GM12878 (cell line): Measurements from ENCODE around the gene PDK3. TPM values are rescaled to one million over a fixed set of nuclear protein-coding genes. Genes with fewer than 3 reads are reported as not detected.

ENCODE experiments used
- ATAC-seq: fragments of 200-7000 bp; cut with Tn5 transposase; 3 replicates; pipeline ENCODE4 v1.9.1; 2020; ENCODE audit warnings: mild to moderate bottlenecking, moderate library complexity
- BruUV-seq: library from RNA; stranded (reverse); fragments of 400-500 nt; replicated peaks from 2 replicates; lab custom pipeline; 2021; lab: Mats Ljungman, UMichigan
- CTCF ChIA-PET: fragments of 300-600 bp; sonication (Branson Sonifier 250); formaldehyde crosslinking; extraction: SDS; loops from one replicate; lab custom pipeline; 2021; ENCODE audit warnings: inconsistent platforms; lab: Yijun Ruan, JAX
- POLR2A ChIA-PET: fragments of 350-600 bp; formaldehyde crosslinking; extraction: SDS; loops from one replicate; lab custom pipeline; 2021; ENCODE audit warnings: inconsistent platforms; lab: Charles Lee
- RAD21 ChIA-PET: fragments of 300-600 bp; sonication (Branson Sonifier 250); formaldehyde crosslinking; loops from one replicate; lab custom pipeline; 2023; ENCODE audit warnings: antibody characterized with exemption; ENCODE audit not compliant: unreplicated experiment; lab: Charles Lee
- SMC1A ChIA-PET: fragments of 300-600 bp; sonication (Branson Sonifier 250); formaldehyde crosslinking; loops from one replicate; lab custom pipeline; 2023; ENCODE audit not compliant: unreplicated experiment, uncharacterized antibody; lab: Charles Lee
- DNase-seq: peaks from one replicate; pipeline ENCODE4 v3.0.0-alpha.2; 2011; ENCODE audit warnings: low read depth, low spot score
- FAIRE-seq: peaks from 3 replicates; lab custom pipeline; 2011; peaks lifted over from hg19 to GRCh38; lab: Jason Lieb, UNC
- H2AFZ ChIP-seq: 2 replicates; pipeline ENCODE4 v1.6.0; 2011; ENCODE audit warnings: low read depth, low read length, control low read depth; ENCODE audit not compliant: control insufficient read depth
- H3K27ac ChIP-seq: 2 replicates; pipeline ENCODE4 v1.5.1; 2011; ENCODE audit warnings: control low read depth; ENCODE audit not compliant: control insufficient read depth, insufficient read depth
- H3K27me3 ChIP-seq, 2 experiments: replicated peaks in 1 of 2; 2 replicates each; pipeline versions ENCODE4 v1.6.0 to v1.6.1; 2011; ENCODE audit warnings: low read length in 1 of 2; ENCODE audit not compliant: control insufficient read depth in 2 of 2, insufficient read depth in 2 of 2
- H3K36me3 ChIP-seq, 2 experiments: 2 replicates each; pipeline ENCODE4 v1.5.1; 2011; ENCODE audit warnings: low read length in 1 of 2; ENCODE audit not compliant: control insufficient read depth in 2 of 2, insufficient read depth in 2 of 2
- H3K4me1 ChIP-seq: 2 replicates; pipeline ENCODE4 v1.6.1; 2011; ENCODE audit warnings: mild to moderate bottlenecking, low read length, moderate library complexity, mixed read lengths; ENCODE audit not compliant: control insufficient read depth, insufficient read depth
- H3K4me2 ChIP-seq: 2 replicates; pipeline ENCODE4 v1.6.0; 2011; ENCODE audit warnings: control low read depth; ENCODE audit not compliant: control insufficient read depth, insufficient read depth
- H3K4me3 ChIP-seq: fragments of 200-600 bp; sonication (generic); 2 replicates; pipeline ENCODE4 v1.5.1; 2016
- H3K79me2 ChIP-seq: 2 replicates; pipeline ENCODE4 v1.6.0; 2011; ENCODE audit warnings: low read length; ENCODE audit not compliant: control insufficient read depth, insufficient read depth
- H3K9ac ChIP-seq: 2 replicates; pipeline ENCODE4 v1.8.0; 2011; ENCODE audit warnings: low read length, control low read depth, mixed read lengths; ENCODE audit not compliant: control insufficient read depth, insufficient read depth
- H3K9me3 ChIP-seq: replicated peaks from 3 replicates; pipeline ENCODE4 v1.5.1; 2011; ENCODE audit warnings: mild to moderate bottlenecking, low read length; ENCODE audit not compliant: control insufficient read depth, insufficient read depth
- H4K20me1 ChIP-seq: 2 replicates; pipeline ENCODE4 v1.6.0; 2011; ENCODE audit not compliant: control insufficient read depth, insufficient read depth
- BHLHE40 ChIP-seq, 2 experiments: fragments of 450-650 bp in 1 of 2; IDR thresholded peaks; 2 replicates each; pipeline ENCODE4 v1.6.1; 2011 to 2017; ENCODE audit warnings: low read depth in 2 of 2, borderline replicate concordance in 1 of 2, improper control_type of control experiment in 1 of 2, low read length in 1 of 2, mild to moderate bottlenecking in 1 of 2
- FOS ChIP-seq: IDR thresholded peaks from 3 replicates; pipeline ENCODE4 v1.6.1; 2011; ENCODE audit warnings: borderline replicate concordance; ENCODE audit not compliant: insufficient read length; ENCODE audit errors: extremely low read depth
- JUND ChIP-seq: IDR thresholded peaks from 2 replicates; pipeline ENCODE4 v1.6.1; 2012; ENCODE audit warnings: low read depth, mild to moderate bottlenecking, low read length, improper control_type of control experiment, moderate library complexity
- MYC ChIP-seq: IDR thresholded peaks from 2 replicates; pipeline ENCODE4 v1.6.1; 2011; ENCODE audit warnings: mild to moderate bottlenecking, low read length, moderate library complexity, inconsistent platforms; ENCODE audit not compliant: insufficient read depth, insufficient replicate concordance, insufficient read length, severe bottlenecking
- NR2F1 ChIP-seq: fragments of 450-650 bp; conservative IDR thresholded peaks from 2 replicates; pipeline ENCODE4 v1.6.1; 2017; ENCODE audit warnings: mild to moderate bottlenecking
- POLR2AphosphoS2 ChIP-seq: IDR thresholded peaks from 2 replicates; pipeline ENCODE4 v1.6.1; 2011; ENCODE audit warnings: low read depth, mild to moderate bottlenecking, low read length, improper control_type of control experiment, moderate library complexity
- RBBP5 ChIP-seq: fragments of 200-600 bp; sonication (generic); conservative IDR thresholded peaks from 2 replicates; pipeline ENCODE4 v1.6.1; 2016
- RCOR1 ChIP-seq: conservative IDR thresholded peaks from 2 replicates; pipeline ENCODE4 v1.6.1; 2012; ENCODE audit warnings: low read depth, low read length, improper control_type of control experiment
- SREBF2 ChIP-seq: IDR thresholded peaks from 2 replicates; pipeline ENCODE4 v1.6.1; 2012; ENCODE audit warnings: mild to moderate bottlenecking, low read length
- TARDBP ChIP-seq: IDR thresholded peaks from 2 replicates; pipeline ENCODE4 v1.6.1; 2016; ENCODE audit warnings: borderline replicate concordance
- WGBS: methylation state at CpG from one replicate; pipeline ENCODE4 v1.1.6; 2016; ENCODE audit warnings: low lambda C conversion rate; ENCODE audit not compliant: insufficient replicate concordance, insufficient coverage; ENCODE audit errors: missing lambda C conversion rate; 5-methylcytosine and 5-hydroxymethylcytosine counted together
- in situ Hi-C: fragments of 300-500 bp; cut with MboI; formaldehyde crosslinking; loops from 9 replicates; pipeline ENCODE4 v1.14.3; 2018; ENCODE audit warnings: mixed read lengths
- intact Hi-C: fragments of 100-400 bp; cut with micrococcal nuclease; formaldehyde crosslinking; loops from one replicate; pipeline ENCODE4 v1.14.2; 2022; ENCODE audit not compliant: unreplicated experiment
- polyA plus RNA-seq, 11 experiments: library from polyadenylated mRNA; depleted of rRNA in 4 of 11; unstranded in 6 of 11; stranded (reverse) in 5 of 11; fragments of >200 nt; fragmentation: Nextera tagmentation in 4 of 11; fragmentation: Illumina TruSeq in 1 of 11; extraction: Ambion mirVana in 4 of 11; extraction: Trizol in 1 of 11; gene quantifications; 1 replicate in 1 of 11; 2 replicates in 10 of 11; pipeline versions ENCODE4 v1.2.1 to v1.2.3, GENCODE V29; 2011 to 2016; ENCODE audit warnings: inconsistent platforms in 2 of 11, missing spikeins in 2 of 11, low read depth in 1 of 11
- total RNA-seq, 4 experiments: library from RNA; depleted of rRNA in 3 of 4; stranded (reverse); fragments of >200 nt in 3 of 4; fragmentation: Illumina TruSeq in 1 of 4; extraction: Trizol in 1 of 4; gene quantifications; 2 replicates each; pipeline versions ENCODE4 v1.2.1 to v1.2.3, GENCODE V29; 2013 to 2021
- TF ChIP-seq, protein P1 (sequence below): fragments of 450-650 bp; formaldehyde crosslinking; IDR thresholded peaks from 2 replicates; pipeline ENCODE4 v1.4.0; 2022; ENCODE audit warnings: mild to moderate bottlenecking, moderate library complexity
- TF ChIP-seq, protein P2 (sequence below): fragments of 450-650 bp; conservative IDR thresholded peaks from 2 replicates; pipeline ENCODE4 v1.6.1; 2017; ENCODE audit warnings: mild to moderate bottlenecking, moderate library complexity
- TF ChIP-seq, protein P3 (sequence below): fragments of 450-650 bp; formaldehyde crosslinking; IDR thresholded peaks from 2 replicates; pipeline ENCODE4 v1.5.0; 2022; ENCODE audit warnings: mild to moderate bottlenecking, missing genetic modification characterization

Gene PDK3
- total and polyA plus RNA-seq, 10 of the 15 experiments (the other 5 are each of a cell fraction or from before 2014, with no cell fraction given) = 4.2 to 54.6 (median 21.9) TPM

DNA sequence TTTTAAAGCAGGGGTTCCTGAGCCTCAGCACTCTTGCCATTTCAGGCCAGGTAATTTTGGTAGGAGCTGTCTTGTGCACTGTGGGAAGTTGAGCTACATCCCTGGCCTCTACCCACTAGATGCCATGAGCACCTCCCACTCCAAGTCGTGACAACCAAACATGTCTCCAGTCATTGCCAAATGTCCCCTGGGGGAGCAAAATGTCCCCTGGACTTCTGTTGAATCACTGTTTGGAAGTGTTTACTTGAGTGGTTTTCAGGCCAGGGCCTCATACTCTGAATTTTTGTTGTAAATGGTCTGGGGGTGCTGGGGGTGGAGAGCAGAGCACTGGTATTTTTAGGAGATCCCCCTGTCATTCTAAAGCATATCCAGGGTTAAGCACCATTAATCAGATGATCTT, 3.2 kb downstream of the PDK3 start (continued):
- TF ChIP-seq FOS = no peak
- no peak for TF ChIP-seq BHLHE40 (IDR thresholded peaks at IDR 0.05; ENCODE audit: borderline replicate concordance in 1 of 2, low read depth in 2 of 2, low read length in 1 of 2)
- TF ChIP-seq MYC = no peak

DNA sequence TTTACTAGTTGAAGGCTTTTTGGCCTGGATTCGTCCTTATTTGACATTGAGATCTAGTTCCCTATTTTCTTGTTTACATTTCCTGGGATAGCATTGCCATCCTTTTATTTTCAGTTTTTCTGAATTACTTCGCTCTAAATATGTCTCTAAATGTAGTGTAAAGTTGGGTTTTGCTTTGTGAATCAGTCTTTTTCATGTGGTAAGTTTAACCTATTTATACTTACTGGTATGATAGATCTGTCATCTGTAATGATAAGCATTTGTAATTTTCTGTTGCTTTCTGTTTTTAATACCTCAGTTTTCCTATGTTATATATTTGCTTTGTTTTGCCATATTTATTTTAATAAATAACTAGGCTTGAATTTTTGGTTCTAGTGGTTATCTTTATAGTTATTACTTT, 6.7 kb downstream of the PDK3 start:
- DNase-seq (no peak), FAIRE-seq (no peak), ATAC-seq (peak; percentile 10; the same call in 1 of the 3 replicates)
- Histone ChIP-seq H4K20me1 (no peaks in the 10 kb centered on the region), H3K27ac (no peak overlapping the region), H3K36me3 (no peaks in the 10 kb centered on the region), H3K4me3 (no peak overlapping the region), H3K4me1 (no peaks in the 10 kb centered on the region), H2AFZ (no peak overlapping the region), H3K4me2 (no peak overlapping the region), H3K9me3 (no peaks in the 10 kb centered on the region; the same call in 2 of the 3 replicates), H3K27me3 (no peaks in the 10 kb centered on the region), H3K79me2 (peaks cover 39% of the 10 kb centered on the region), H3K9ac (no peak overlapping the region)
- CTCF ChIA-PET = no interaction called here
- intact Hi-C loops = no loop called here
- WGBS = 56% methylated on average over 2 of the region's 2 CpGs
- in situ Hi-C loops = no loop called here
- RAD21 ChIA-PET = interaction anchor here (0.8 to 2.2 kb wide), 2 partner anchors 9 to 28 kb away, joined by 3 to 10 read pairs; no protein-coding TSS in a partner anchor
- POLR2A ChIA-PET = interaction anchor here (1.0 kb wide), 1 partner anchor 8 kb away, joined by 4 read pairs; no protein-coding TSS in a partner anchor
- no TSS peak for BruUV-seq
- SMC1A ChIA-PET = interaction anchor here (1.2 to 4.4 kb wide), 2 partner anchors 8 to 47 kb away, joined by 5 to 18 read pairs; no protein-coding TSS in a partner anchor
- TF ChIP-seq, protein P1, sequence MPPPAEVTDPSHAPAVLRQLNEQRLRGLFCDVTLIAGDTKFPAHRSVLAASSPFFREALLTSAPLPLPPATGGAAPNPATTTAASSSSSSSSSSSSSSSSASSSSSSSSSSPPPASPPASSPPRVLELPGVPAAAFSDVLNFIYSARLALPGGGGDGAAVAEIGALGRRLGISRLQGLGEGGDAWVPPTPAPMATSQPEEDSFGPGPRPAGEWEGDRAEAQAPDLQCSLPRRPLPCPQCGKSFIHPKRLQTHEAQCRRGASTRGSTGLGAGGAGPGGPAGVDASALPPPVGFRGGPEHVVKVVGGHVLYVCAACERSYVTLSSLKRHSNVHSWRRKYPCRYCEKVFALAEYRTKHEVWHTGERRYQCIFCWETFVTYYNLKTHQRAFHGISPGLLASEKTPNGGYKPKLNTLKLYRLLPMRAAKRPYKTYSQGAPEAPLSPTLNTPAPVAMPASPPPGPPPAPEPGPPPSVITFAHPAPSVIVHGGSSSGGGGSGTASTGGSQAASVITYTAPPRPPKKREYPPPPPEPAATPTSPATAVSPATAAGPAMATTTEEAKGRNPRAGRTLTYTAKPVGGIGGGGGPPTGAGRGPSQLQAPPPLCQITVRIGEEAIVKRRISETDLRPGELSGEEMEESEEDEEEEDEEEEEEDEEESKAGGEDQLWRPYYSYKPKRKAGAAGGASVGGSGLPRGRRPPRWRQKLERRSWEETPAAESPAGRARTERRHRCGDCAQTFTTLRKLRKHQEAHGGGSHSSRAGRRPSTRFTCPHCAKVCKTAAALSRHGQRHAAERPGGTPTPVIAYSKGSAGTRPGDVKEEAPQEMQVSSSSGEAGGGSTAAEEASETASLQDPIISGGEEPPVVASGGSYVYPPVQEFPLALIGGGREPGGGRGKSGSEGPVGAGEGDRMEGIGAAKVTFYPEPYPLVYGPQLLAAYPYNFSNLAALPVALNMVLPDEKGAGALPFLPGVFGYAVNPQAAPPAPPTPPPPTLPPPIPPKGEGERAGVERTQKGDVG (CRISPR knock-in tag) = no peak
- TF ChIP-seq, protein P2, sequence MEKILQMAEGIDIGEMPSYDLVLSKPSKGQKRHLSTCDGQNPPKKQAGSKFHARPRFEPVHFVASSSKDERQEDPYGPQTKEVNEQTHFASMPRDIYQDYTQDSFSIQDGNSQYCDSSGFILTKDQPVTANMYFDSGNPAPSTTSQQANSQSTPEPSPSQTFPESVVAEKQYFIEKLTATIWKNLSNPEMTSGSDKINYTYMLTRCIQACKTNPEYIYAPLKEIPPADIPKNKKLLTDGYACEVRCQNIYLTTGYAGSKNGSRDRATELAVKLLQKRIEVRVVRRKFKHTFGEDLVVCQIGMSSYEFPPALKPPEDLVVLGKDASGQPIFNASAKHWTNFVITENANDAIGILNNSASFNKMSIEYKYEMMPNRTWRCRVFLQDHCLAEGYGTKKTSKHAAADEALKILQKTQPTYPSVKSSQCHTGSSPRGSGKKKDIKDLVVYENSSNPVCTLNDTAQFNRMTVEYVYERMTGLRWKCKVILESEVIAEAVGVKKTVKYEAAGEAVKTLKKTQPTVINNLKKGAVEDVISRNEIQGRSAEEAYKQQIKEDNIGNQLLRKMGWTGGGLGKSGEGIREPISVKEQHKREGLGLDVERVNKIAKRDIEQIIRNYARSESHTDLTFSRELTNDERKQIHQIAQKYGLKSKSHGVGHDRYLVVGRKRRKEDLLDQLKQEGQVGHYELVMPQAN = no peak
- no peak for TF ChIP-seq RCOR1
- TF ChIP-seq, protein P3, sequence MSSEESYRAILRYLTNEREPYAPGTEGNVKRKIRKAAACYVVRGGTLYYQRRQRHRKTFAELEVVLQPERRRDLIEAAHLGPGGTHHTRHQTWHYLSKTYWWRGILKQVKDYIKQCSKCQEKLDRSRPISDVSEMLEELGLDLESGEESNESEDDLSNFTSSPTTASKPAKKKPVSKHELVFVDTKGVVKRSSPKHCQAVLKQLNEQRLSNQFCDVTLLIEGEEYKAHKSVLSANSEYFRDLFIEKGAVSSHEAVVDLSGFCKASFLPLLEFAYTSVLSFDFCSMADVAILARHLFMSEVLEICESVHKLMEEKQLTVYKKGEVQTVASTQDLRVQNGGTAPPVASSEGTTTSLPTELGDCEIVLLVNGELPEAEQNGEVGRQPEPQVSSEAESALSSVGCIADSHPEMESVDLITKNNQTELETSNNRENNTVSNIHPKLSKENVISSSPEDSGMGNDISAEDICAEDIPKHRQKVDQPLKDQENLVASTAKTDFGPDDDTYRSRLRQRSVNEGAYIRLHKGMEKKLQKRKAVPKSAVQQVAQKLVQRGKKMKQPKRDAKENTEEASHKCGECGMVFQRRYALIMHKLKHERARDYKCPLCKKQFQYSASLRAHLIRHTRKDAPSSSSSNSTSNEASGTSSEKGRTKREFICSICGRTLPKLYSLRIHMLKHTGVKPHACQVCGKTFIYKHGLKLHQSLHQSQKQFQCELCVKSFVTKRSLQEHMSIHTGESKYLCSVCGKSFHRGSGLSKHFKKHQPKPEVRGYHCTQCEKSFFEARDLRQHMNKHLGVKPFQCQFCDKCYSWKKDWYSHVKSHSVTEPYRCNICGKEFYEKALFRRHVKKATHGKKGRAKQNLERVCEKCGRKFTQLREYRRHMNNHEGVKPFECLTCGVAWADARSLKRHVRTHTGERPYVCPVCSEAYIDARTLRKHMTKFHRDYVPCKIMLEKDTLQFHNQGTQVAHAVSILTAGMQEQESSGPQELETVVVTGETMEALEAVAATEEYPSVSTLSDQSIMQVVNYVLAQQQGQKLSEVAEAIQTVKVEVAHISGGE = no peak
- TF ChIP-seq FOS = no peak
- no peak for TF ChIP-seq SREBF2
- TF ChIP-seq POLR2AphosphoS2 = no peak
- no peak for TF ChIP-seq JUND
- no peak for TF ChIP-seq MYC
- no peak for TF ChIP-seq RBBP5
- TF ChIP-seq NR2F1 = no peak
- no peak for TF ChIP-seq TARDBP
